Measurements from ENCODE around the gene RPL28.

GRCh38 chr19:55376241-55376933 lies 9.3 kb upstream of the RPL28 start, which contains the start of gene TMEM190:
- TF ChIP-seq POLR2AphosphoS5 (IDR thresholded peaks at IDR 0.05; ENCODE audit: low read depth) (no peak), GABPA (IDR thresholded peaks at IDR 0.05; ENCODE audit: low read depth) (no peak), CTCF (IDR thresholded peaks at IDR 0.05; ENCODE audit: insufficient read depth, low read length) (no peak), REST (IDR thresholded peaks at IDR 0.05; ENCODE audit: insufficient replicate concordance, low read depth) (no peak), SPI1 (IDR thresholded peaks at IDR 0.05; ENCODE audit: borderline replicate concordance, low read depth) (no peak)
